CD4-positive, alpha-beta T cell (primary cell): Measurements from ENCODE around the gene PPP1R17. TPM values are rescaled to one million over a fixed set of nuclear protein-coding genes. Genes with fewer than 3 reads are reported as not detected.

ENCODE experiments used
- ATAC-seq: fragments of 200-7000 bp; cut with Tn5 transposase; one replicate; pipeline ENCODE4 v1.10.0; 2022; ENCODE audit warnings: mild to moderate bottlenecking; ENCODE audit not compliant: poor library complexity
- CTCF ChIA-PET: fragments of 350-600 bp; sonication (Branson Sonifier 250); formaldehyde crosslinking; loops from one replicate; lab custom pipeline; 2021; ENCODE audit warnings: antibody characterized with exemption, inconsistent platforms; lab: Charles Lee
- POLR2A ChIA-PET: fragments of 350-600 bp; sonication (Branson Sonifier 250); formaldehyde crosslinking; loops from one replicate; lab custom pipeline; 2021; ENCODE audit warnings: antibody characterized with exemption, inconsistent platforms; lab: Charles Lee
- DNase-seq, 14 experiments: peaks; one replicate each; pipeline ENCODE4 v3.0.0-alpha.2; 2013 to 2020; ENCODE audit warnings: mixed read lengths in 2 of 14
- H3K27ac ChIP-seq, 2 donors: one replicate each; pipeline versions ENCODE4 v1.5.1 to v1.7.0; 2013; ENCODE audit warnings: low read length in 2 of 2, low read depth in 1 of 2, mild to moderate bottlenecking in 1 of 2
- H3K27me3 ChIP-seq, 2 experiments: 1 replicate in 1 of 2; 2 replicates in 1 of 2; pipeline versions ENCODE4 v1.6.1 to v1.7.0; 2013; ENCODE audit warnings: low read length in 2 of 2, control low read depth in 1 of 2, mild to moderate bottlenecking in 1 of 2, moderate library complexity in 1 of 2; ENCODE audit not compliant: insufficient read depth in 2 of 2, control insufficient read depth in 1 of 2
- H3K36me3 ChIP-seq: one replicate; pipeline ENCODE4 v1.6.1; 2013; ENCODE audit warnings: low read length, control low read depth; ENCODE audit not compliant: insufficient read depth
- H3K4me1 ChIP-seq: one replicate; pipeline ENCODE4 v1.6.1; 2013; ENCODE audit warnings: low read length, control low read depth; ENCODE audit not compliant: insufficient read depth
- H3K4me3 ChIP-seq: one replicate; pipeline ENCODE4 v1.5.1; 2013; ENCODE audit warnings: mild to moderate bottlenecking, low read length, moderate library complexity
- H3K9me3 ChIP-seq, 2 experiments: 1 replicate in 1 of 2; 2 replicates in 1 of 2; pipeline versions ENCODE4 v1.6.1 to v1.7.0; 2013; ENCODE audit warnings: low read length in 2 of 2, mild to moderate bottlenecking in 2 of 2, control low read depth in 1 of 2, moderate library complexity in 1 of 2; ENCODE audit not compliant: control insufficient read depth in 1 of 2, insufficient read depth in 1 of 2
- H3K27ac Mint-ChIP-seq: one replicate; pipeline ENCODE4 v1.8.0; 2020; ENCODE audit warnings: mixed read lengths
- H3K27me3 Mint-ChIP-seq: one replicate; pipeline ENCODE4 v1.8.0; 2021; ENCODE audit warnings: mixed read lengths
- H3K36me3 Mint-ChIP-seq: one replicate; pipeline ENCODE4 v1.8.0; 2021; ENCODE audit warnings: low read depth, mixed read lengths
- H3K4me1 Mint-ChIP-seq: one replicate; pipeline ENCODE4 v1.8.0; 2021; ENCODE audit warnings: low read depth, mixed read lengths
- H3K4me3 Mint-ChIP-seq: one replicate; pipeline ENCODE4 v1.8.0; 2020; ENCODE audit warnings: mild to moderate bottlenecking, mixed read lengths
- H3K9me3 Mint-ChIP-seq: one replicate; pipeline ENCODE4 v1.8.0; 2020; ENCODE audit warnings: mixed read lengths
- intact Hi-C, 2 experiments: fragments of 100-400 bp; cut with DNase I in 1 of 2; cut with micrococcal nuclease in 1 of 2; formaldehyde crosslinking; loops; one replicate each; pipeline versions ENCODE4 v1.15.1 to v1.9.0; 2023 to 2025; cut with DNase I, micrococcal nuclease
- total RNA-seq, 174 experiments: library from RNA in 2 of 174; stranded (reverse) in 2 of 174; gene quantifications; one replicate each; pipeline ENCODE4 v1.2.3 and lab custom pipeline; 2021 to 2026
- TF ChIP-seq, protein P1 (sequence below): fragments of 200-600 bp; IDR thresholded peaks from one replicate; pipeline ENCODE4 v1.8.0; 2022; ENCODE audit warnings: antibody characterized with exemption, mild to moderate bottlenecking

The PPP1R17 gene
- total RNA-seq, 2 experiments from 2014 or later, result not detected

DNA sequence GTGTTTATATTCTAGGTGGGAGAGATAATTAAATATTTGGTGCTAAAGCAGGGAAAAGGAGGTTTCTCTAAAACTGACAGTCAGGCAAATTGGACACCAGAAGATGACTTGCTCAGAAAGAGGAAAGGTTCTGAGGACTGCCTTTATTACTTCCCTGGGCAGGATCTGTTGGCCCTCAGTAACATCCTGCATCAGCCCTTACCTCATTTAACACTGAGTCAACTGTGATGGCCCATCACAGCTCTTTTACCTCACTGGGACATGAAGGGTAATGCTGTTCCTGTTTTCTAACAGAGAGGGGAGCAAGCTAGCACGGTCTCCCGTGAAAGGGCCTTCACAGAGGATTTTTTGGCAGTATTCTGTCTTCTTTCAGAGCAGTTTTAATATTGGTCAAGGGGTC, 12.0 kb downstream of the PPP1R17 start:
- H3K4me3 Mint-ChIP-seq, result no peak overlapping the region
- Histone ChIP-seq H3K4me1 (no peaks in the 10 kb centered on the region), H3K36me3 (no peaks in the 10 kb centered on the region), H3K27me3 (no peaks in the 10 kb centered on the region), H3K27ac (no peak overlapping the region), H3K4me3 (no peak overlapping the region), H3K9me3 (no peaks in the 10 kb centered on the region)
- intact Hi-C loops, result no loop called here
- ChIA-PET POLR2A (no interaction called here), CTCF (no interaction called here)
- no peaks in the 10 kb centered on the region for H3K27me3 Mint-ChIP-seq
- H3K9me3 Mint-ChIP-seq, result no peaks in the 10 kb centered on the region
- ATAC-seq (no peak), DNase-seq (peak in 2 of 14 experiments; percentile 17 to 55)
- no peaks in the 10 kb centered on the region for H3K4me1 Mint-ChIP-seq
- H3K27ac Mint-ChIP-seq, result no peak overlapping the region
- TF ChIP-seq, protein P1, sequence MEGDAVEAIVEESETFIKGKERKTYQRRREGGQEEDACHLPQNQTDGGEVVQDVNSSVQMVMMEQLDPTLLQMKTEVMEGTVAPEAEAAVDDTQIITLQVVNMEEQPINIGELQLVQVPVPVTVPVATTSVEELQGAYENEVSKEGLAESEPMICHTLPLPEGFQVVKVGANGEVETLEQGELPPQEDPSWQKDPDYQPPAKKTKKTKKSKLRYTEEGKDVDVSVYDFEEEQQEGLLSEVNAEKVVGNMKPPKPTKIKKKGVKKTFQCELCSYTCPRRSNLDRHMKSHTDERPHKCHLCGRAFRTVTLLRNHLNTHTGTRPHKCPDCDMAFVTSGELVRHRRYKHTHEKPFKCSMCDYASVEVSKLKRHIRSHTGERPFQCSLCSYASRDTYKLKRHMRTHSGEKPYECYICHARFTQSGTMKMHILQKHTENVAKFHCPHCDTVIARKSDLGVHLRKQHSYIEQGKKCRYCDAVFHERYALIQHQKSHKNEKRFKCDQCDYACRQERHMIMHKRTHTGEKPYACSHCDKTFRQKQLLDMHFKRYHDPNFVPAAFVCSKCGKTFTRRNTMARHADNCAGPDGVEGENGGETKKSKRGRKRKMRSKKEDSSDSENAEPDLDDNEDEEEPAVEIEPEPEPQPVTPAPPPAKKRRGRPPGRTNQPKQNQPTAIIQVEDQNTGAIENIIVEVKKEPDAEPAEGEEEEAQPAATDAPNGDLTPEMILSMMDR, result no peak
- no peaks in the 10 kb centered on the region for H3K36me3 Mint-ChIP-seq

DNA sequence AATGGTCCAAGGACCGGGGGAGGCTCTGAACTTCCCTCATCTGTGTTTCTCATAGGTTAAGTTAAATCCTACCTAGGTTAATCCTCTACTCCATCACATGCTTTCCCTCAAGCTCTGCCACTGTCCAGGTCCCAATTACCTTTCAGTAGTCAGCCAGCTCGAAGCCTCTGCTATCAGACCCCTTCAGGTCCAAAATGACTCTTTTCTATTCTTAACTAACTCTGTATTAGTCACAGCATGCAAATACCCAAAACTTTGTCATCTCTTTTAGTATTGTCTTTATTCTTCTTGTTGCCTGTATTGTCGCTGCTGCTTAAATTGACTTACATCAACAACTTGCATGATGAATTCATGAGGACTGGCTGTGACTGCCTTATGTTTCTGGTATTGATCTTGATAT, 15.3 kb downstream of the PPP1R17 start:
- Mint-ChIP-seq H3K36me3 (no peaks in the 10 kb centered on the region), H3K4me1 (no peaks in the 10 kb centered on the region), H3K4me3 (no peak overlapping the region), H3K9me3 (no peaks in the 10 kb centered on the region), H3K27me3 (no peaks in the 10 kb centered on the region), H3K27ac (no peak overlapping the region)
- no peak overlapping the region for H3K27ac ChIP-seq
- no peaks in the 10 kb centered on the region for H3K9me3 ChIP-seq
- H3K4me3 ChIP-seq, result no peak overlapping the region
- CTCF ChIA-PET, result interaction anchor here (0.6 kb wide), 1 partner anchor 63 kb away, joined by 3 read pairs; no protein-coding TSS in a partner anchor
- H3K36me3 ChIP-seq, result no peaks in the 10 kb centered on the region
- no peaks in the 10 kb centered on the region for H3K4me1 ChIP-seq
- POLR2A ChIA-PET, result no interaction called here
- TF ChIP-seq, protein P1, result no peak
- DNase-seq, result no peak
- intact Hi-C loops, result no loop called here
- ATAC-seq, result no peak
- H3K27me3 ChIP-seq, result no peaks in the 10 kb centered on the region

DNA sequence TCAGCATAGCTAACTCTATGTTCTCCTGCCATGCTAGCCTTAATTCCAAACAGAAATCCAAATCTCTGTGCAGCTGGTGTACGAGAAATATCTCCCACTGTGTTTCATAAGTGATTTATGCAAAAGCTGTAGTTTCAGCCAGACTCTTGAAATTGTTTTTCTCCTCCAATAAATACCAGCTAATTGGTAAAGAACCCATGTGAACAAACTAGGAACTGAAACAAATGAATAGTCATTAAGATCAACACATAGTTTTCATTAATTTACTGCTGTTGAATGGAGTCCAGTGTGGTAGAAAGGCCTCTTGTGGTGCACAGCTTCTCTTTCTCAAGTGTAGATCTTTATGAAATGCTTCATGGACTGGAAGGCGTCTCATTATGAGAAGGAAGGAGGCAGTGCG, 18.4 kb downstream of the PPP1R17 start:
- no peaks in the 10 kb centered on the region for H3K4me1 Mint-ChIP-seq
- Histone ChIP-seq H3K4me1 (no peaks in the 10 kb centered on the region), H3K9me3 (no peaks in the 10 kb centered on the region), H3K27me3 (no peaks in the 10 kb centered on the region), H3K4me3 (no peak overlapping the region), H3K27ac (no peak overlapping the region), H3K36me3 (no peaks in the 10 kb centered on the region)
- no peaks in the 10 kb centered on the region for H3K36me3 Mint-ChIP-seq
- H3K4me3 Mint-ChIP-seq, result no peak overlapping the region
- ChIA-PET POLR2A (no interaction called here), CTCF (no interaction called here)
- H3K27me3 Mint-ChIP-seq, result no peaks in the 10 kb centered on the region
- no peak overlapping the region for H3K27ac Mint-ChIP-seq
- DNase-seq, result no peak
- H3K9me3 Mint-ChIP-seq, result no peaks in the 10 kb centered on the region
- TF ChIP-seq, protein P1, result no peak
- no peak for ATAC-seq
- intact Hi-C loops, result no loop called here
